Sigmoid colon (tissue), 4 donors: ENCODE measurements around the gene SCN9A.

Experiments
- CTCF ChIP-seq, 4 experiments: fragments of 450-650 bp in 3 of 4; fragments of 200-600 bp in 1 of 4; IDR thresholded peaks; one replicate each; pipeline ENCODE4 v1.5.1; 2016 to 2019; ENCODE audit warnings: antibody characterized with exemption in 4 of 4, mild to moderate bottlenecking in 3 of 4, moderate library complexity in 2 of 4
- EP300 ChIP-seq, 4 donors: sonication (generic); formaldehyde crosslinking; IDR thresholded peaks; one replicate each; pipeline ENCODE4 v1.6.1; 2017; ENCODE audit warnings: antibody characterized with exemption in 4 of 4
- POLR2A ChIP-seq, 2 donors: fragments of 450-650 bp; IDR thresholded peaks; one replicate each; pipeline ENCODE4 v1.6.1; 2016; ENCODE audit warnings: antibody characterized with exemption in 2 of 2, mild to moderate bottlenecking in 2 of 2, moderate library complexity in 2 of 2

GRCh38 chr2:166410828-166411472, 35.2 kb upstream of the SCN9A start:
- TF ChIP-seq EP300 (IDR thresholded peaks at IDR 0.05) (no peak), POLR2A (IDR thresholded peaks at IDR 0.05) (no peak), CTCF (IDR thresholded peaks at IDR 0.05) (no peak)
